ENCODE measurements around the gene NECTIN4. TPM values are rescaled to one million over a fixed set of nuclear protein-coding genes. Genes with fewer than 3 reads are reported as not detected.
A peak's percentile ranks its signal among the peaks of the same experiment; 100 is the strongest.
"Not testable (repeated sequence)": the region's sequence is repeated elsewhere in the genome, so short reads cannot be mapped to it uniquely, and the experiment has no call there.

The NECTIN4 gene
- total and polyA plus RNA-seq, 7 donors = 0.01 to 0.03 TPM; not detected in 5

- ATAC-seq (no peak), DNase-seq (no peak)
- no peak for TF ChIP-seq CTCF (IDR thresholded peaks at IDR 0.05)
- H3K9me3 ChIP-seq = no peaks in the 10 kb centered on the region
- H3K27ac ChIP-seq = no peak overlapping the region
- H3K4me1 ChIP-seq = no peaks in the 10 kb centered on the region
- H3K36me3 ChIP-seq (ENCODE audit: insufficient read depth in 1 of 2, low read depth in 1 of 2) = no peaks in the 10 kb centered on the region
- intact Hi-C loops (cut with DNase I) = no loop called here
- 71 to 81% (median 79%) methylated on average over 2 of the region's 2 CpGs for WGBS, 3 donors
- no peak overlapping the region for H3K4me3 ChIP-seq
- no peaks in the 10 kb centered on the region for H3K27me3 ChIP-seq (ENCODE audit: insufficient read depth in 3 of 3, low read length in 2 of 3)
Measured at GRCh38 chr1:161031874-161032273, 57.5 kb downstream of the NECTIN4 start.

- WGBS, 3 donors = 96 to 98% (median 98%) methylated on average over 24 to 32 of the region's 32 CpGs
Measured at GRCh38 chr1:161029466-161029865, 59.9 kb downstream of the NECTIN4 start.

GRCh38 chr1:161026954-161027353 is 62.4 kb downstream of the NECTIN4 start:
- H3K27ac ChIP-seq; intact Hi-C loops (cut with DNase I); H3K4me1 ChIP-seq; ATAC-seq; H3K9me3 ChIP-seq; DNase-seq; H3K36me3 ChIP-seq (ENCODE audit: insufficient read depth in 1 of 2, low read depth in 1 of 2); H3K4me3 ChIP-seq: not testable (repeated sequence)
- WGBS, 3 donors = 46 to 74% (median 60%) methylated on average over 1 of the region's 1 CpG
- H3K27me3 ChIP-seq (ENCODE audit: insufficient read depth in 3 of 3, low read length in 2 of 3) = peaks cover 0 to 11% (median 0%) of the 10 kb centered on the region in 3 donors

More at GRCh38 chr1:161029466-161029865, 59.9 kb downstream of the NECTIN4 start:
- H3K27ac ChIP-seq; H3K36me3 ChIP-seq (ENCODE audit: insufficient read depth in 1 of 2, low read depth in 1 of 2); H3K4me3 ChIP-seq; H3K4me1 ChIP-seq; intact Hi-C loops (cut with DNase I); H3K27me3 ChIP-seq (ENCODE audit: insufficient read depth in 3 of 3, low read length in 2 of 3); DNase-seq; ATAC-seq; H3K9me3 ChIP-seq: not testable (repeated sequence)

GRCh38 chr1:161022432-161022831 is 66.9 kb downstream of the NECTIN4 start:
- intact Hi-C loops (cut with DNase I) = not testable (repeated sequence)

GRCh38 chr1:161021970-161022353 is 67.4 kb downstream of the NECTIN4 start:
- no peak for DNase-seq
- Histone ChIP-seq H3K4me1 (peaks cover 6% of the 10 kb centered on the region), H3K9me3 (no peaks in the 10 kb centered on the region), H3K27me3 (ENCODE audit: insufficient read depth in 3 of 3, low read length in 2 of 3) (peaks cover 0 to 49% (median 3%) of the 10 kb centered on the region in 3 donors), H3K36me3 (ENCODE audit: insufficient read depth in 1 of 2, low read depth in 1 of 2) (no peaks in the 10 kb centered on the region), H3K4me3 (no peak overlapping the region), H3K27ac (no peak overlapping the region)
- ATAC-seq = no peak
- no peak for TF ChIP-seq CTCF (IDR thresholded peaks at IDR 0.05)
- WGBS, 3 donors = 89 to 94% (median 93%) methylated on average over 2 of the region's 2 CpGs
- intact Hi-C loops (cut with DNase I) = no loop called here

More at GRCh38 chr1:161022432-161022831, 66.9 kb downstream of the NECTIN4 start:
- H3K4me1 ChIP-seq; DNase-seq; H3K4me3 ChIP-seq; H3K9me3 ChIP-seq; H3K36me3 ChIP-seq (ENCODE audit: insufficient read depth in 1 of 2, low read depth in 1 of 2); H3K27ac ChIP-seq; ATAC-seq: not testable (repeated sequence)
- WGBS, 3 donors = 88 to 92% (median 91%) methylated on average over 12 of the region's 12 CpGs
- peaks cover 0 to 49% (median 3%) of the 10 kb centered on the region in 3 donors for H3K27me3 ChIP-seq (ENCODE audit: insufficient read depth in 3 of 3, low read length in 2 of 3)

GRCh38 chr1:161021165-161021969 is 68.0 kb downstream of the NECTIN4 start:
- peak; percentile 80 to 94 (median 81) for ATAC-seq
- no peak for TF ChIP-seq CTCF (IDR thresholded peaks at IDR 0.05)
- H3K4me1 ChIP-seq = peaks cover 6% of the 10 kb centered on the region
- peak overlapping the region; percentile 70 for H3K4me3 ChIP-seq
- WGBS, 3 donors = 16 to 21% (median 19%) methylated on average over 34 of the region's 34 CpGs
- peaks cover 0 to 49% (median 3%) of the 10 kb centered on the region in 3 donors for H3K27me3 ChIP-seq (ENCODE audit: insufficient read depth in 3 of 3, low read length in 2 of 3)
- H3K9me3 ChIP-seq = no peaks in the 10 kb centered on the region
- peak; percentile 67 to 75 for DNase-seq
- intact Hi-C loops (cut with DNase I) = no loop called here
- peak overlapping the region; percentile 62 for H3K27ac ChIP-seq
- H3K36me3 ChIP-seq (ENCODE audit: insufficient read depth in 1 of 2, low read depth in 1 of 2) = no peaks in the 10 kb centered on the region
